ENCODE results near the gene COL9A3. TPM values are rescaled to one million over a fixed set of nuclear protein-coding genes. Genes with fewer than 3 reads are reported as not detected.
A peak's percentile ranks its signal among the peaks of the same experiment; 100 is the strongest.

Gene COL9A3
- total RNA-seq, 4 donors from 2014 or later: 6.0 to 223 (median 8.0) TPM

DNA sequence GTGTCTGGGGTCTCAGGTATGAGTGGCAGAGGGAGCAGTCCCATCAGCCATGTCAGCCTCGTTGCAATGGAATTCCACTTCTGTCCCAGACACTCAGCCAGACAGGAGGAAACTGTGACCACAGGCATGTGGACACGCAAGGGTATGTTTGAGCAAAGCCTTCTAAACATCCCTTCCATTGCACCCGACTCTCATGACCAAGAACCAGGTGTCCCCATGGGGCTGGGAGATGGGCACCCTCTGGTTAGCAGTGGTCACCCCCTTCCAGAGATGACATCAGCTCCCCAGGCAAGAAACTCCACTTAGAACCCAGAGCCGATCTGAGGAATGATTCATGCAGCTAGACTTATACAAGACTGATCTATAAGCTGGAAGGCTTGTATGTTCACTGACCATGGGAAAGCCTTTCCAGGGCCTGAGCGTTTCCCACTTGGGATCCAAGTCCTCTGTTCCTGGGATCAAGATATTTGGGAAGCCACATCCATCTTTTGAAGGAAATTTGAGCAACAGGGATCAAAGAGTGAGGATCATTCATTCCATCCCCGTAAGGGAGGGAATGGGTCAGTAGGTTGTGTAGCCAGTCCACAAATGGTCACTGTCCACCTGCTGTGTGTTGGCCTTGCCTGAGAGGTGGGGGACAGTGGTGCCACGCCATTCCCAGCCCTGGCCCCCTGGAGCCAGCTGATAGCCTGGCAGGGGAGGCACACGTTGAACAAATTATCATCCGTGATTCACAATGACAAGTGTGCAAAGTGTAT is 24.5 kb upstream of the COL9A3 start:
- Histone ChIP-seq H3K4me3 (no peak overlapping the region), H3K36me3 (no peaks in the 10 kb centered on the region), H3K27me3 (no peaks in the 10 kb centered on the region), H3K9me3 (no peaks in the 10 kb centered on the region), H3K27ac (no peak overlapping the region), H3K4me1 (peaks cover 8 to 32% (median 28%) of the 10 kb centered on the region in 4 donors)
- TF ChIP-seq POLR2A (IDR thresholded peaks at IDR 0.05): no peak
- TF ChIP-seq CTCF (IDR thresholded peaks at IDR 0.05): no peak
- no peak for TF ChIP-seq POLR2AphosphoS5 (IDR thresholded peaks at IDR 0.05)
- no peak for TF ChIP-seq EP300 (IDR thresholded peaks at IDR 0.05; ENCODE audit: low read depth)
- in situ Hi-C loops (cut with MboI; ENCODE audit: low pct_ligation_motif_present in 1 of 4, low pct_unique_long_range_greater_than_20kb in 1 of 4, low sequenced_read_pairs in 3 of 4) (loop anchor here in 2 of 4 donors (25.0 kb wide), 2 partner anchors 105 to 130 kb away; no protein-coding TSS in a partner anchor), intact Hi-C loops (cut with DNase I; ENCODE audit: low total_unique reads) (loop anchor here (5.0 kb wide), 1 partner anchor 90 kb away; no protein-coding TSS in a partner anchor)
- 60 to 68% methylated on average over 1 to 8 of the region's 9 CpGs for WGBS, 2 donors (ENCODE audit: low coverage in 1 of 2)
- no peak for DNase-seq

GRCh38 chr20:62792940-62793756 is 23.7 kb upstream of the COL9A3 start:
- no peak for DNase-seq
- H3K4me1 ChIP-seq: peaks cover 16 to 40% (median 36%) of the 10 kb centered on the region in 4 donors
- intact Hi-C loops (cut with DNase I; ENCODE audit: low total_unique reads) (loop anchor here (5.0 kb wide), 1 partner anchor 91 kb away; no protein-coding TSS in a partner anchor), in situ Hi-C loops (cut with MboI; ENCODE audit: low pct_ligation_motif_present in 1 of 4, low pct_unique_long_range_greater_than_20kb in 1 of 4, low sequenced_read_pairs in 3 of 4) (loop anchor here in 2 of 4 donors (25.0 kb wide), 2 partner anchors 106 to 131 kb away; no protein-coding TSS in a partner anchor)
- TF ChIP-seq POLR2A (IDR thresholded peaks at IDR 0.05) (no peak), POLR2AphosphoS5 (IDR thresholded peaks at IDR 0.05) (no peak), EP300 (IDR thresholded peaks at IDR 0.05; ENCODE audit: low read depth) (no peak), CTCF (IDR thresholded peaks at IDR 0.05) (no peak)
- H3K27me3 ChIP-seq: no peaks in the 10 kb centered on the region
- no peaks in the 10 kb centered on the region for H3K36me3 ChIP-seq
- no peaks in the 10 kb centered on the region for H3K9me3 ChIP-seq
- WGBS, 2 donors (ENCODE audit: low coverage in 1 of 2): 76 to 95% methylated on average over 4 to 21 of the region's 22 CpGs
- peak overlapping the region; percentile 94 to 97 (median 96) for H3K27ac ChIP-seq
- H3K4me3 ChIP-seq: peak overlapping the region in 1 of 4 donors; percentile 34

GRCh38 chr20:62793757-62794006 is 23.2 kb upstream of the COL9A3 start:
- Histone ChIP-seq H3K27me3 (no peaks in the 10 kb centered on the region), H3K9me3 (no peaks in the 10 kb centered on the region), H3K36me3 (no peaks in the 10 kb centered on the region), H3K4me3 (peak overlapping the region in 2 of 4 donors; percentile 34 to 35), H3K27ac (peak overlapping the region; percentile 94 to 97 (median 96)), H3K4me1 (peaks cover 21 to 42% (median 40%) of the 10 kb centered on the region in 4 donors)
- DNase-seq: no peak
- WGBS, 2 donors (ENCODE audit: low coverage in 1 of 2): 45% methylated on average over 7 of the region's 7 CpGs; no CpG with 5 or more reads in 1 of the 2 donors
- in situ Hi-C loops (cut with MboI; ENCODE audit: low pct_ligation_motif_present in 1 of 4, low pct_unique_long_range_greater_than_20kb in 1 of 4, low sequenced_read_pairs in 3 of 4): loop anchor here in 2 of 4 donors (25.0 kb wide), 2 partner anchors 106 to 131 kb away; no protein-coding TSS in a partner anchor
- intact Hi-C loops (cut with DNase I; ENCODE audit: low total_unique reads): loop anchor here (5.0 kb wide), 1 partner anchor 91 kb away; no protein-coding TSS in a partner anchor
- peak in 1 of 5 experiments; percentile 20 for TF ChIP-seq CTCF (IDR thresholded peaks at IDR 0.05)
- no peak for TF ChIP-seq EP300 (IDR thresholded peaks at IDR 0.05; ENCODE audit: low read depth)
- TF ChIP-seq POLR2A (IDR thresholded peaks at IDR 0.05): no peak
- no peak for TF ChIP-seq POLR2AphosphoS5 (IDR thresholded peaks at IDR 0.05)

Data from transverse colon (tissue), 4 donors.